Endothelial cell of umbilical vein (primary cell): ENCODE measurements around the gene ETFRF1. TPM values are rescaled to one million over a fixed set of nuclear protein-coding genes. Genes with fewer than 3 reads are reported as not detected.

Source experiments
- BruUV-seq: library from RNA; stranded (reverse); fragments of 400-500 nt; replicated peaks from 2 replicates; lab custom pipeline; 2021; lab: Mats Ljungman, UMichigan
- CTCF ChIA-PET: fragments of 300-600, 350-600 bp; sonication (Branson Sonifier 250); formaldehyde crosslinking; loops from one replicate; lab custom pipeline; 2021; ENCODE audit warnings: antibody characterized with exemption, inconsistent platforms; lab: Charles Lee
- POLR2A ChIA-PET: fragments of 300-600, 350-600 bp; sonication (Branson Sonifier 250); formaldehyde crosslinking; loops from one replicate; lab custom pipeline; 2021; ENCODE audit warnings: antibody characterized with exemption, inconsistent platforms; lab: Charles Lee
- DNase-seq: peaks from one replicate; pipeline ENCODE4 v3.0.0-alpha.2; 2011; ENCODE audit warnings: low read depth, low spot score
- FAIRE-seq: peaks from 2 replicates; lab custom pipeline; 2011; peaks lifted over from hg19 to GRCh38; lab: Jason Lieb, UNC
- H2AFZ ChIP-seq: 2 replicates; pipeline ENCODE4 v1.6.0; 2012; ENCODE audit warnings: low read depth, low read length, control low read depth, inconsistent platforms
- H3K27ac ChIP-seq: 2 replicates; pipeline ENCODE4 v1.5.1; 2011; ENCODE audit warnings: low read depth, mild to moderate bottlenecking, control low read depth, low read length, moderate library complexity; ENCODE audit not compliant: insufficient read depth
- H3K27me3 ChIP-seq, 2 experiments: 2 replicates each; pipeline versions ENCODE4 v1.6.0 to v1.6.1; 2011; ENCODE audit warnings: low read length in 2 of 2, mixed read lengths in 1 of 2; ENCODE audit not compliant: control insufficient read depth in 2 of 2, insufficient read depth in 2 of 2
- H3K36me3 ChIP-seq, 2 experiments: 2 replicates in 1 of 2; 3 replicates in 1 of 2; pipeline ENCODE4 v1.5.1; 2011; ENCODE audit warnings: low read length in 2 of 2, mild to moderate bottlenecking in 1 of 2, moderate library complexity in 1 of 2; ENCODE audit not compliant: control insufficient read depth in 2 of 2, insufficient read depth in 2 of 2; ENCODE audit errors: extremely low read depth in 1 of 2
- H3K4me1 ChIP-seq: 3 replicates; pipeline ENCODE4 v1.5.1; 2011; ENCODE audit warnings: mild to moderate bottlenecking, low read length; ENCODE audit not compliant: control insufficient read depth, insufficient read depth; ENCODE audit errors: extremely low read depth
- H3K4me2 ChIP-seq: 2 replicates; pipeline ENCODE4 v1.6.1; 2011; ENCODE audit warnings: low read length, control low read depth, mixed read lengths; ENCODE audit not compliant: insufficient read depth
- H3K4me3 ChIP-seq, 3 experiments: fragments of 200-600 bp in 1 of 3; sonication (generic), shearing (Covaris generic) in 1 of 3; replicated peaks in 1 of 3; 2 replicates each; pipeline ENCODE4 v1.5.1; 2011 to 2016; ENCODE audit warnings: control low read depth in 3 of 3, low read length in 3 of 3, mild to moderate bottlenecking in 2 of 3, inconsistent platforms in 1 of 3, low read depth in 1 of 3, moderate library complexity in 1 of 3; ENCODE audit not compliant: insufficient read depth in 1 of 3
- H3K79me2 ChIP-seq: 2 replicates; pipeline ENCODE4 v1.6.0; 2012; ENCODE audit warnings: low read length, inconsistent platforms; ENCODE audit not compliant: control insufficient read depth, insufficient read depth
- H3K9ac ChIP-seq: replicated peaks from 2 replicates; pipeline ENCODE3; 2011; ENCODE audit warnings: low read length, control low read depth; ENCODE audit not compliant: insufficient read depth; ENCODE audit errors: extremely low read depth
- H3K9me1 ChIP-seq: replicated peaks from 3 replicates; pipeline ENCODE4 v1.6.0; 2011; ENCODE audit warnings: mild to moderate bottlenecking, low read length; ENCODE audit not compliant: control insufficient read depth, insufficient read depth; ENCODE audit errors: extremely low read depth
- H3K9me3 ChIP-seq: replicated peaks from 2 replicates; pipeline ENCODE4 v1.5.1; 2012; ENCODE audit warnings: low read length, inconsistent platforms; ENCODE audit not compliant: control insufficient read depth, insufficient read depth
- H4K20me1 ChIP-seq: replicated peaks from 2 replicates; pipeline ENCODE3; 2011; ENCODE audit warnings: mild to moderate bottlenecking, low read length; ENCODE audit not compliant: control insufficient read depth, insufficient read depth; ENCODE audit errors: extremely low read depth
- EZH2 ChIP-seq: IDR thresholded peaks from 2 replicates; pipeline ENCODE4 v1.6.1; 2012; ENCODE audit warnings: borderline replicate concordance, low read depth, mild to moderate bottlenecking, moderate library complexity, low read length, inconsistent platforms; ENCODE audit not compliant: severe bottlenecking
- FOS ChIP-seq: IDR thresholded peaks from 2 replicates; pipeline ENCODE4 v1.6.1; 2011; ENCODE audit warnings: mild to moderate bottlenecking, low read length, moderate library complexity, borderline replicate concordance; ENCODE audit not compliant: insufficient read depth
- GATA2 ChIP-seq: IDR thresholded peaks from 2 replicates; pipeline ENCODE4 v1.7.0; 2011; ENCODE audit warnings: low read depth, mild to moderate bottlenecking, moderate library complexity, mixed read lengths, low read length; ENCODE audit not compliant: insufficient read length, insufficient read depth
- JUN ChIP-seq: IDR thresholded peaks from 2 replicates; pipeline ENCODE4 v1.6.1; 2011; ENCODE audit warnings: borderline replicate concordance, low read depth; ENCODE audit not compliant: insufficient read length, insufficient read depth
- MYC ChIP-seq: IDR thresholded peaks from one replicate; pipeline ENCODE4 v1.6.1; 2011; ENCODE audit warnings: mild to moderate bottlenecking, low read depth, low read length
- POLR2A ChIP-seq: IDR thresholded peaks from 2 replicates; pipeline ENCODE4 v1.6.1; 2012; ENCODE audit warnings: low read depth, mild to moderate bottlenecking, control low read depth, low read length
- POLR2AphosphoS5 ChIP-seq: IDR thresholded peaks from 2 replicates; pipeline ENCODE4 v1.6.1; 2012; ENCODE audit warnings: low read depth, mild to moderate bottlenecking, control low read depth, low read length, moderate library complexity; ENCODE audit not compliant: insufficient read depth
- dilution Hi-C: fragments of 300-500 bp; cut with MboI; formaldehyde crosslinking; loops from one replicate; pipeline ENCODE4 v1.15.0; 2019; ENCODE audit warnings: low sequenced_read_pairs; ENCODE audit not compliant: extremely low pct_ligation_motif_present
- intact Hi-C: fragments of 100-400 bp; cut with micrococcal nuclease; formaldehyde crosslinking; loops from one replicate; pipeline ENCODE4 v1.10.0; 2022
- polyA plus RNA-seq, 4 experiments: library from polyadenylated mRNA; depleted of rRNA in 3 of 4; stranded (reverse) in 3 of 4; unstranded in 1 of 4; fragments of >200 nt; gene quantifications; 2 replicates each; pipeline versions ENCODE4 v1.2.1 to v1.2.3, GENCODE V29; 2011 to 2012; ENCODE audit warnings: missing spikeins in 1 of 4
- total RNA-seq: library from RNA; stranded (reverse); gene quantifications from 2 replicates; pipeline ENCODE4 v1.2.3, GENCODE V29; 2021
- TF ChIP-seq, protein P1 (sequence below), 2 donors: IDR thresholded peaks; 1 replicate in 1 of 2; 2 replicates in 1 of 2; pipeline ENCODE4 v1.5.1; 2011; ENCODE audit warnings: low read length in 2 of 2, mild to moderate bottlenecking in 2 of 2, moderate library complexity in 2 of 2, control low read depth in 1 of 2, inconsistent platforms in 1 of 2, low read depth in 1 of 2; ENCODE audit not compliant: insufficient read depth in 1 of 2; ENCODE audit errors: extremely low read depth in 1 of 2
- TF ChIP-seq, protein P2 (sequence below): IDR thresholded peaks from 2 replicates; pipeline ENCODE4 v1.6.1; 2011; ENCODE audit not compliant: insufficient read depth, insufficient read length

The ETFRF1 gene
- total and polyA plus RNA-seq, 2 donors (not counting 3 experiments of a cell fraction or from before 2014, with no cell fraction given), result 6.9 to 10.6 TPM

- no peaks in the 10 kb centered on the region for H3K9me1 ChIP-seq
- DNase-seq, result no peak
Observed at GRCh38 chr12:25186038-25186787, 8.8 kb upstream of the ETFRF1 start.

More at GRCh38 chr12:25186038-25186787, 8.8 kb upstream of the ETFRF1 start:
- Histone ChIP-seq H4K20me1 (no peaks in the 10 kb centered on the region), H3K9ac (no peak overlapping the region), H3K79me2 (no peaks in the 10 kb centered on the region), H3K36me3 (no peaks in the 10 kb centered on the region), H3K4me3 (no peak overlapping the region), H2AFZ (no peak overlapping the region), H3K4me2 (no peak overlapping the region), H3K9me3 (no peaks in the 10 kb centered on the region), H3K27ac (no peak overlapping the region), H3K4me1 (no peaks in the 10 kb centered on the region), H3K27me3 (peaks cover 2 to 6% of the 10 kb centered on the region in 2 experiments)
- FAIRE-seq, result no peak
- no TSS peak for BruUV-seq
- CTCF ChIA-PET, result interaction anchor here (0.5 kb wide), 1 partner anchor 31 kb away, joined by 3 read pairs; no protein-coding TSS in a partner anchor
- dilution Hi-C loops, result no loop called here
- TF ChIP-seq POLR2AphosphoS5 (no peak), POLR2A (no peak), JUN (no peak), MYC (no peak), FOS (no peak), EZH2 (no peak), GATA2 (no peak)
- TF ChIP-seq, protein P1, sequence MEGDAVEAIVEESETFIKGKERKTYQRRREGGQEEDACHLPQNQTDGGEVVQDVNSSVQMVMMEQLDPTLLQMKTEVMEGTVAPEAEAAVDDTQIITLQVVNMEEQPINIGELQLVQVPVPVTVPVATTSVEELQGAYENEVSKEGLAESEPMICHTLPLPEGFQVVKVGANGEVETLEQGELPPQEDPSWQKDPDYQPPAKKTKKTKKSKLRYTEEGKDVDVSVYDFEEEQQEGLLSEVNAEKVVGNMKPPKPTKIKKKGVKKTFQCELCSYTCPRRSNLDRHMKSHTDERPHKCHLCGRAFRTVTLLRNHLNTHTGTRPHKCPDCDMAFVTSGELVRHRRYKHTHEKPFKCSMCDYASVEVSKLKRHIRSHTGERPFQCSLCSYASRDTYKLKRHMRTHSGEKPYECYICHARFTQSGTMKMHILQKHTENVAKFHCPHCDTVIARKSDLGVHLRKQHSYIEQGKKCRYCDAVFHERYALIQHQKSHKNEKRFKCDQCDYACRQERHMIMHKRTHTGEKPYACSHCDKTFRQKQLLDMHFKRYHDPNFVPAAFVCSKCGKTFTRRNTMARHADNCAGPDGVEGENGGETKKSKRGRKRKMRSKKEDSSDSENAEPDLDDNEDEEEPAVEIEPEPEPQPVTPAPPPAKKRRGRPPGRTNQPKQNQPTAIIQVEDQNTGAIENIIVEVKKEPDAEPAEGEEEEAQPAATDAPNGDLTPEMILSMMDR (IDR thresholded peaks at IDR 0.05; ENCODE audit: extremely low read depth in 1 of 2, insufficient read depth in 1 of 2, low read depth in 1 of 2, low read length in 2 of 2), result no peak
- TF ChIP-seq, protein P2, sequence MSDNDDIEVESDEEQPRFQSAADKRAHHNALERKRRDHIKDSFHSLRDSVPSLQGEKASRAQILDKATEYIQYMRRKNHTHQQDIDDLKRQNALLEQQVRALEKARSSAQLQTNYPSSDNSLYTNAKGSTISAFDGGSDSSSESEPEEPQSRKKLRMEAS, result no peak
- intact Hi-C loops, result no loop called here
- POLR2A ChIA-PET, result interaction anchor here (0.7 kb wide), 1 partner anchor 9 kb away, joined by 3 read pairs; the partner anchor contains the start of genes DNAI7 and ETFRF1
